GM06990 (cell line): ENCODE measurements around the gene ARHGDIA.
A peak's percentile ranks its signal among the peaks of the same experiment; 100 is the strongest.

ENCODE experiments used
- DNase-seq: peaks from one replicate; pipeline ENCODE4 v3.0.0-alpha.2; 2011; ENCODE audit not compliant: insufficient read length; ENCODE audit errors: extremely low read depth
- H3K27me3 ChIP-seq: replicated peaks from 2 replicates; pipeline ENCODE4 v1.6.0; 2011; ENCODE audit warnings: low read length; ENCODE audit not compliant: control insufficient read depth, insufficient read depth
- H3K36me3 ChIP-seq: 2 replicates; pipeline ENCODE4 v1.5.1; 2011; ENCODE audit warnings: low read length; ENCODE audit not compliant: control insufficient read depth, insufficient read depth
- H3K4me3 ChIP-seq: replicated peaks from 2 replicates; pipeline ENCODE4 v1.5.1; 2011; ENCODE audit warnings: low read depth, mild to moderate bottlenecking, control low read depth, low read length
- TF ChIP-seq, protein P1 (sequence below): IDR thresholded peaks from 2 replicates; pipeline ENCODE4 v1.5.1; 2011; ENCODE audit warnings: low read length, control low read depth, mild to moderate bottlenecking, inconsistent platforms; ENCODE audit not compliant: insufficient read depth, poor library complexity, severe bottlenecking

ARHGDIA gene

DNA sequence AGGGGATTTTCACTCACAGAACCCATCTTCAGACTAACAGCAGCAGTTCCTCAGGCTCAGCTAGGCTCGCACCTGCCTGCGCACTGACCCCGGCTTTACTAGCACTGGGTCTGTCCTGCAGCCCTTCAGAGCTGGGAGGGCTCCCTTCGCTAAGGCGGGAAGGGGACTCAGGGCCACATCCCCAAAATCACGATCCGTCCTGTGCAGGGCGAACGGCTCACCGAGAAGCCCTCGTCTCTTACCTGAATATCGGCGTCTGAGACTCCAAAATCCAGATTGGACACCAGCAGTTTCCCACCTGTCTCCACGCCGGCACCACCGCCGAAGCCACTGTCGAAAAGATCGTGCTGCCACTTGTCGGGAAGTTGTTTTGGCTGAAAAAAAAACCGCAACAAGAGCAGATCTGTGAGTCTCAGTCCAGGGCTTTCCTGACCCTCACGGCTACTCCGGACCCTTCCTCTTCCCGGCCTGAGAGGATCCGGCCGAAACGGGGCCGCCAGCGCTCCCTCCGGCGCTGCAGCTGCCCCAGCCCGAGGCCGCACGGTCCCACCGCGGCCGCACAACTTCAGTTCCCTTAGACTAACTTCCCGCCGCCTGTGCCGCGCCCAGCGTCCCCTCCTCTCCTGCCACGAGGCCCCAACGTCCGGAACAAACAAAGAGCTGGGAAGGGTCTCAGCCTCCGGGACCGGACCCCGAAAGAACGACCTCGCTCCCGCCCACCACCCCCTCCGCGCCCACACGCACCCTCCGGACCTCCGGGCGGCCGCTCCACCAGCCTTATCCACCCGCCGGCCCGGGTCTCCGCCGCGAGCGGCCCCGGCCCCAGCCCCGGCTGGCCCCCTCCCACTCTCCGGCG is 19.5 kb upstream of the ARHGDIA start:
- no peak for DNase-seq
- H3K36me3 ChIP-seq: peaks cover 36% of the 10 kb centered on the region

DNA sequence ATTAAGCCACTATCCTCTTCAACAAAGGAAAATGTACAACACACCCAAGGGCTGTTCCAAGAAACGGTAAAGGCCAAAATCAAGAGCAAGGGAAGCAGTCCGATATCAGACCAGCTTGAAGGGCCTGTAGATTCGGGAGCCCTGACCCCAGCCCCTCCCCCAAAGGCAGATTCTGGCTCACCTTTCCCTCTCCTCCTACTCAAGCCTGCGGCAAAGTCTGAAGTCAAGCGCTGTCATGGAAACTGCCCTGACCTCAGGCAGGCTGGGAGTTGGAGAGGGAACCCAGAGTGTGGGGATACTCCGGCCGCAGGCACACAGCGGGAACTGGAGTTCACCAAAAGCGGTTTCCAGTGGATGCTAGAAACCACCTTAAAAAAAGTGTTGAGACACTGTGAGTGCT is 18.5 kb upstream of the ARHGDIA start:
- Histone ChIP-seq H3K4me3 (peak overlapping the region; percentile 96), H3K36me3 (peaks cover 45% of the 10 kb centered on the region), H3K27me3 (no peaks in the 10 kb centered on the region)
- DNase-seq: no peak
- TF ChIP-seq, protein P1, sequence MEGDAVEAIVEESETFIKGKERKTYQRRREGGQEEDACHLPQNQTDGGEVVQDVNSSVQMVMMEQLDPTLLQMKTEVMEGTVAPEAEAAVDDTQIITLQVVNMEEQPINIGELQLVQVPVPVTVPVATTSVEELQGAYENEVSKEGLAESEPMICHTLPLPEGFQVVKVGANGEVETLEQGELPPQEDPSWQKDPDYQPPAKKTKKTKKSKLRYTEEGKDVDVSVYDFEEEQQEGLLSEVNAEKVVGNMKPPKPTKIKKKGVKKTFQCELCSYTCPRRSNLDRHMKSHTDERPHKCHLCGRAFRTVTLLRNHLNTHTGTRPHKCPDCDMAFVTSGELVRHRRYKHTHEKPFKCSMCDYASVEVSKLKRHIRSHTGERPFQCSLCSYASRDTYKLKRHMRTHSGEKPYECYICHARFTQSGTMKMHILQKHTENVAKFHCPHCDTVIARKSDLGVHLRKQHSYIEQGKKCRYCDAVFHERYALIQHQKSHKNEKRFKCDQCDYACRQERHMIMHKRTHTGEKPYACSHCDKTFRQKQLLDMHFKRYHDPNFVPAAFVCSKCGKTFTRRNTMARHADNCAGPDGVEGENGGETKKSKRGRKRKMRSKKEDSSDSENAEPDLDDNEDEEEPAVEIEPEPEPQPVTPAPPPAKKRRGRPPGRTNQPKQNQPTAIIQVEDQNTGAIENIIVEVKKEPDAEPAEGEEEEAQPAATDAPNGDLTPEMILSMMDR: no peak

More for the DNA sequence above, 19.5 kb upstream of the ARHGDIA start:
- TF ChIP-seq, protein P1: no peak
- Histone ChIP-seq H3K27me3 (no peaks in the 10 kb centered on the region), H3K4me3 (peak overlapping the region; percentile 96)

GRCh38 chr17:81888988-81889595 is 18.0 kb upstream of the ARHGDIA start:
- TF ChIP-seq, protein P1: no peak
- peaks cover 45% of the 10 kb centered on the region for H3K36me3 ChIP-seq
- no peaks in the 10 kb centered on the region for H3K27me3 ChIP-seq
- H3K4me3 ChIP-seq: no peak overlapping the region
- DNase-seq: no peak

GRCh38 chr17:81888105-81888987 is 17.2 kb upstream of the ARHGDIA start:
- Histone ChIP-seq H3K36me3 (peaks cover 45% of the 10 kb centered on the region), H3K4me3 (no peak overlapping the region), H3K27me3 (no peaks in the 10 kb centered on the region)
- TF ChIP-seq, protein P1: no peak
- DNase-seq: no peak

GRCh38 chr17:81885869-81886548 is 14.9 kb upstream of the ARHGDIA start:
- H3K36me3 ChIP-seq: peaks cover 45% of the 10 kb centered on the region
- H3K4me3 ChIP-seq: no peak overlapping the region
- no peaks in the 10 kb centered on the region for H3K27me3 ChIP-seq
- TF ChIP-seq, protein P1: no peak
- DNase-seq: no peak
